ENCODE measurements around the gene RAPH1. TPM values are rescaled to one million over a fixed set of nuclear protein-coding genes. Genes with fewer than 3 reads are reported as not detected.

Gene RAPH1
- total and polyA plus RNA-seq, 8 donors: 2.3 to 19.2 (median 10.4) TPM

GRCh38 chr2:203498161-203498560 is 36.9 kb downstream of the RAPH1 start:
- intact Hi-C loops (cut with DNase I): no loop called here
- ATAC-seq (peak; percentile 68 to 86 (median 74)), FAIRE-seq (peak; percentile 90), DNase-seq (no peak)
- no peaks in the 10 kb centered on the region for H3K27me3 ChIP-seq
- H3K36me3 ChIP-seq: no peaks in the 10 kb centered on the region
- peak overlapping the region in 2 of 4 donors; percentile 37 to 39 for H3K27ac ChIP-seq
- no peak for TF ChIP-seq CTCF (IDR thresholded peaks at IDR 0.05)
- H3K4me3 ChIP-seq: no peak overlapping the region
- H3K4me1 ChIP-seq: peaks cover 0 to 12% (median 6%) of the 10 kb centered on the region in 3 donors
- WGBS, 2 donors: 53 to 64% methylated on average over 4 of the region's 4 CpGs
- H3K9me3 ChIP-seq: no peaks in the 10 kb centered on the region

GRCh38 chr2:203492965-203493364 is 42.1 kb downstream of the RAPH1 start:
- no peak for TF ChIP-seq CTCF (IDR thresholded peaks at IDR 0.05)
- Histone ChIP-seq H3K36me3 (peaks cover 0 to 4% (median 0%) of the 10 kb centered on the region in 3 donors), H3K4me3 (no peak overlapping the region), H3K9me3 (no peaks in the 10 kb centered on the region), H3K27ac (no peak overlapping the region), H3K27me3 (no peaks in the 10 kb centered on the region), H3K4me1 (peaks cover 0 to 10% (median 9%) of the 10 kb centered on the region in 3 donors)
- FAIRE-seq: no peak
- intact Hi-C loops (cut with DNase I): no loop called here
- ATAC-seq: no peak
- DNase-seq: no peak
- WGBS, 2 donors: 89 to 96% methylated on average over 2 of the region's 2 CpGs

- 34 to 38% methylated on average over 3 of the region's 3 CpGs for WGBS, 2 donors
- no peak overlapping the region for H3K4me3 ChIP-seq
- no peak for TF ChIP-seq CTCF (IDR thresholded peaks at IDR 0.05)
- intact Hi-C loops (cut with DNase I): no loop called here
- no peaks in the 10 kb centered on the region for H3K27me3 ChIP-seq
- no peak overlapping the region for H3K27ac ChIP-seq
- FAIRE-seq: no peak
- peaks cover 0 to 4% (median 0%) of the 10 kb centered on the region in 3 donors for H3K36me3 ChIP-seq
- ATAC-seq: peak in 1 of 4 donors; percentile 31
- DNase-seq: no peak
- H3K4me1 ChIP-seq: peaks cover 0 to 8% (median 5%) of the 10 kb centered on the region in 3 donors
- no peaks in the 10 kb centered on the region for H3K9me3 ChIP-seq
Observed at GRCh38 chr2:203490391-203490790, 44.7 kb downstream of the RAPH1 start.

GRCh38 chr2:203489531-203489930 is 45.6 kb downstream of the RAPH1 start:
- WGBS, 2 donors: 78 to 79% methylated on average over 6 of the region's 6 CpGs
- no peak for TF ChIP-seq CTCF (IDR thresholded peaks at IDR 0.05)
- Histone ChIP-seq H3K4me1 (peaks cover 0 to 8% (median 5%) of the 10 kb centered on the region in 3 donors), H3K9me3 (no peaks in the 10 kb centered on the region), H3K27me3 (no peaks in the 10 kb centered on the region), H3K4me3 (no peak overlapping the region), H3K36me3 (peaks cover 0 to 4% (median 0%) of the 10 kb centered on the region in 3 donors), H3K27ac (no peak overlapping the region)
- intact Hi-C loops (cut with DNase I): no loop called here
- ATAC-seq: no peak
- no peak for DNase-seq
- no peak for FAIRE-seq

- peaks cover 0 to 4% (median 0%) of the 10 kb centered on the region in 3 donors for H3K36me3 ChIP-seq
- H3K4me1 ChIP-seq: no peaks in the 10 kb centered on the region
- peak in 2 of 6 donors; percentile 15 to 56 for DNase-seq
- peak; percentile 30 to 50 (median 34) for TF ChIP-seq CTCF (IDR thresholded peaks at IDR 0.05)
- no peaks in the 10 kb centered on the region for H3K9me3 ChIP-seq
- no peak overlapping the region for H3K4me3 ChIP-seq
- no peak overlapping the region for H3K27ac ChIP-seq
- peak; percentile 79 to 96 (median 92) for ATAC-seq
- H3K27me3 ChIP-seq: no peaks in the 10 kb centered on the region
- 64 to 71% methylated on average over 8 of the region's 8 CpGs for WGBS, 2 donors
- intact Hi-C loops (cut with DNase I): no loop called here
- FAIRE-seq: no peak
Observed at GRCh38 chr2:203484266-203485112, 50.6 kb downstream of the RAPH1 start.
